SHP77 treated with DMSO at 0.1 percent for 48 hours (cell line): ENCODE data around the gene OR5D13.

Experiments
- DNase-seq: peaks from one replicate; lab custom pipeline; 2025; lab: John Stamatoyannopoulos, UW

The OR5D13 gene, protein sequence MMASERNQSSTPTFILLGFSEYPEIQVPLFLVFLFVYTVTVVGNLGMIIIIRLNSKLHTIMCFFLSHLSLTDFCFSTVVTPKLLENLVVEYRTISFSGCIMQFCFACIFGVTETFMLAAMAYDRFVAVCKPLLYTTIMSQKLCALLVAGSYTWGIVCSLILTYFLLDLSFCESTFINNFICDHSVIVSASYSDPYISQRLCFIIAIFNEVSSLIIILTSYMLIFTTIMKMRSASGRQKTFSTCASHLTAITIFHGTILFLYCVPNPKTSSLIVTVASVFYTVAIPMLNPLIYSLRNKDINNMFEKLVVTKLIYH

DNA sequence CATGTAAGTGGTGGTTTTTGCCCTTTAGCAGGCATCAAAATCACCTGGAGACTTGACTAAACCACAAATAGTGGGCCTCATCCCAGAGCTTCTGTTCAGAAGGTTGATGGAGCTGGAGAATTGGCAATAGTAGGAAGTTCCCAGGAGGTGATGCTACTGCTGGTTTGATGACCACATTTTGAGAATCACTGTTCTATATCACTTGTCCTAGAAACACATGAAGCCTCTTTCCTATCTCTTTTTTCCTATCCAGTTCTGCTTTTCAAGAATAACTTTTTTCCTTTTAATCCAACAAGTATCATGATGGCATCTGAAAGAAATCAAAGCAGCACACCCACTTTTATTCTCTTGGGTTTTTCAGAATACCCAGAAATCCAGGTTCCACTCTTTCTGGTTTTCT lies at the start of gene OR5D13:
TSS of gene OR5D13 (plus strand) at position 301 of the 400 bp plus-strand sequence. CDS start at position 301, 0 bp downstream.
- no peak for DNase-seq

DNA sequence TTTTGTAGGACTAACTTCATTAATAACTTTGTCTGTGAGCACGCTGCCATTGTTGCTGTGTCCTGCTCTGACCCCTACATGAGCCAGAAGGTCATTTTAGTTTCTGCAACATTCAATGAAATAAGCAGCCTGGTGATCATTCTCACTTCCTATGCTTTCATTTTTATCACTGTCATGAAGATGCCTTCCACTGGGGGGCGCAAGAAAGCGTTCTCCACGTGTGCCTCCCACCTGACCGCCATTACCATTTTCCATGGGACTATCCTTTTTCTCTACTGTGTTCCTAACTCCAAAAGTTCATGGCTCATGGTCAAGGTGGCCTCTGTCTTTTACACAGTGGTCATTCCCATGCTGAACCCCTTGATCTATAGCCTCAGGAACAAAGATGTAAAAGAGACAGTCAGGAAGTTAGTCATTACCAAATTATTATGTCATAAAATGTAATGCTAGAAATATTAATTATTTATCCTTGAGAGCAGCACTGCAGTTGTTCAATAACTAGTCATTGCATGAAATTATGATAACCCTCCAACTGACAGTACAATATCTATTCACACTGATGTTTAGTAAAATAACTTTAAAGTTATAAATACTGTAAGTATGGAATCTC lies 46.4 kb upstream of the OR5D13 start:
- DNase-seq: no peak

DNA sequence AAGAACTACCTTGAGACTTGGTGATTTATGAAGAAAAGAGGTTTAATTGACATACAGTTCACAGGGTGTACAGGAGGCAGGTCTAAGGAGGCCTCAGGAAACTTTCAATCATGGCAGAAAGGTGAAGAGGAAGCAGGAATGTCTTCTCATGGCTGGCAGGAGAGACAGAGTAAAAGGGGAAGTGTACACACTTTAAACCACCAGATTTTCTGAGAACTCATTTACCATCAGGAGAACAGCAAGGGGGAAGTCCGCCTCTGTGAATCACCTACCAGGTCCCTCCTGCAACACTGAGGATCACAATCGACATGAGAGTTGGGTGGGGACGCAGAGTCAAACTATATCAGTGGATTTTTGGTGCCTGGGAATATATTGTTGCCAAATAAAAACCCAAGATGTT lies 40.3 kb upstream of the OR5D13 start:
- DNase-seq: no peak

DNA sequence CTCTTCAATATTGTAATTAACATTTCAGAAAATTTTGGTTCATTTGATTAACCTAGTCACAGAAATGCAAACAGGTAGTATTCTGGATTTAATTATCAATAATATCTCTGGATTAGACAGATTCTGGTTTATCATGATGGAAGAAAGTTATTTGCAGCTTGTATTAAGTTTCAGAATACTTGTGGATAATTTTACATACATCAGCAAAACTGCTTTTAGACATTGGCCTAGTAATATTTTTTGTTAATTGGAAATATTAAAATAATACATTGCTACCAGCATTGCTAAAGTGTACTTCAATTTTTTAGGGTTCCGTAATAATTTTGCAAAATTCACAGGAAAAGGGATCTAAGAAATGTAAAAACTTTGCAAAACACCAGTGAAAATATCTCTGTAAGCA lies 18.4 kb downstream of the OR5D13 start:
- DNase-seq: no peak

DNA sequence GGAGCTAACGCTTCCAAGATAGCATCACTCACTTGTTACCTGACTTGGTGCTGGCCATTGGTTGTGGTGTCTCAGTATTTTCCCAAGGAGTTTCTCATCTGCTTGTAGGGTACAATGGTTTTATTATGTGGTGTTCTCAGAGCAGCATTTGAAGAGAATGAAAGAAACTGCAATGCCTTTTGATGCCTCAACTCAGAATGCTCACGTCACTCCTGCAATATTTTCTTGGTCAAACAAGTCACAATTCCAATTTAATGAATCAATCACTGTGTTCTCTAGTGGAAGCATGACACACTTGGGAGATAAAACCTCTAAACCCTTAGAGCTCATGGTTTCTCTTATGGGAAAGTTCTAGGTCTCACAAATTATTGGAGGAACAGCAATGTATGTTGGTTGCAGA lies 20.1 kb downstream of the OR5D13 start:
- DNase-seq: no peak

DNA sequence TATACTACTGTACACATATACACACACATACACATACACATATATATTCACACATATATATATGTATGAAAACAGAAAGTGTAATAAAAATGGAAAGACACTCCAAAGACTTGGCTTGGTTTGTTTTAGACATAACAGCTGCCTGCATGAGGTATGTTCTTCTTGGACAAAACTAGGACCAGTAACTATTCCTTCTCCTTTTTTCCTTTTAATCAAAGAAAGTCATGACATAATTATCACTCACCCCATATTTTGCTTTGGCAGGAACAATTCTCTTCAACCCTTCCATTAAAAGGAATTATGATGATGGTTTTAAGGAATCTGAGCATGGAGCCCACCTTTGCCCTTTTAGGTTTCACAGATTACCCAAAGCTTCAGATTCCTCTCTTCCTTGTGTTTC lies 22.0 kb downstream of the OR5D13 start, which contains the start of gene OR5D14:
TSS of gene OR5D14 (plus strand) at position 301 of the 400 bp plus-strand sequence. CDS start at position 301, 0 bp downstream.
- DNase-seq: no peak

GRCh38 chr11:55806248-55806647 lies 33.0 kb downstream of the OR5D13 start:
- DNase-seq: no peak

DNA sequence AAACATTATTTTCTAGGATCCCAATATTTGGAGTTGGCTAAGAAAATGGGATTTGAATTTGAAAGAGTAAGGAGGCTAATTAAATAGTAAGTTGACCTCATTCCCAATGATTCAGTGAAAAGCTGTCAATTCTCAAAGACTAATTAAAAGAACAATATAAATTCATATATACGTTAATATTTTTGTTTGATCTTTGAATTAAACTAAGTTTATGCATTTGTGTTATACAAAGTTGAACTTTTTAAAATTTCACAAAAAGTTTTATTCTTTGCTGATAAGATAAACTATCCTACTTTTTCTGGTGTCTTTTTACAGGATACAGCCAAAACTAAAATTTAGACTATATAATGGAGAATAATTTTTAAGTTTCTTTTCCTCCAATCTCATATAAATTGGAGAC lies 37.8 kb downstream of the OR5D13 start, which contains the start of gene OR5L1:
TSS of gene OR5L1 (plus strand) at position 301 of the 400 bp plus-strand sequence. CDS start 100 bp downstream, outside the sequence.
- no peak for DNase-seq

DNA sequence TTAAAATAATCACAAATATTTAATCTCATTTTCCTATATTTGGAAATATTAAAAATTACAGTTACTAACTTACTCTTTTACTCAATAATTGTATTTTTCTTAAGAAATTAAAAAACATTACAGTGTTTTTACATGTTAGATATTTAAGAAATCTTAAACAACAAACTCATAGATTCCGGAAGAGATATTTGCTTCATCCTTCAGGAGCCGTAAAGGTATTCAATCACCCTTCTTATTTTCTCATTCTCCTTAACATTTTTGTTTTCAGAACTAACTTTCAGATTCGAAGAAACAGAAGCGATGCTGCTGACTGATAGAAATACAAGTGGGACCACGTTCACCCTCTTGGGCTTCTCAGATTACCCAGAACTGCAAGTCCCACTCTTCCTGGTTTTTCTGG lies 46.1 kb downstream of the OR5D13 start, which contains the start of gene OR5D18:
TSS of gene OR5D18 (plus strand) at position 301 of the 400 bp plus-strand sequence. CDS start at position 301, 0 bp downstream.
- DNase-seq: no peak
